HepG2 (cell line): ENCODE measurements around the gene THEM4. TPM values are rescaled to one million over a fixed set of nuclear protein-coding genes. Genes with fewer than 3 reads are reported as not detected.

Experiments used
- ATAC-seq: fragments of 200-7000 bp; cut with Tn5 transposase; 3 replicates; pipeline ENCODE4 v1.9.1; 2020; ENCODE audit warnings: mild to moderate bottlenecking, moderate library complexity
- BruUV-seq: library from RNA; stranded (reverse); fragments of 400-500 nt; replicated peaks from 2 replicates; lab custom pipeline; 2021; lab: Mats Ljungman, UMichigan
- CTCF ChIA-PET: fragments of 300-600 bp; formaldehyde crosslinking; extraction: SDS; loops from one replicate; lab custom pipeline; 2021; ENCODE audit warnings: low total read pairs, inconsistent platforms, low intra/inter-chr PET ratio; lab: Yijun Ruan, JAX
- POLR2A ChIA-PET: fragments of 350-600 bp; sonication (Branson Sonifier 250); formaldehyde crosslinking; loops from one replicate; lab custom pipeline; 2020; ENCODE audit warnings: antibody characterized with exemption, inconsistent platforms; lab: Yijun Ruan, JAX
- DNase-seq: peaks from one replicate; pipeline ENCODE4 v3.0.0-alpha.2; 2015; ENCODE audit warnings: low spot score
- FAIRE-seq: peaks from 3 replicates; lab custom pipeline; 2011; peaks lifted over from hg19 to GRCh38; lab: Jason Lieb, UNC
- H2AFZ ChIP-seq: one replicate; pipeline ENCODE4 v1.6.1; 2011; ENCODE audit warnings: low read length, inconsistent platforms
- H3K27ac ChIP-seq: fragments of 300-600 bp; 3 replicates; pipeline ENCODE4 v1.8.0; 2011; ENCODE audit warnings: mixed run types, mild to moderate bottlenecking, mixed read lengths, low read length, inconsistent platforms; ENCODE audit not compliant: insufficient read depth; ENCODE audit errors: extremely low read length
- H3K27me3 ChIP-seq, 2 experiments: fragments of 200-600 bp in 1 of 2; 2 replicates in 1 of 2; 3 replicates in 1 of 2; pipeline versions ENCODE4 v1.6.0 to v1.8.0; 2011; ENCODE audit warnings: low read length in 2 of 2, mild to moderate bottlenecking in 2 of 2, moderate library complexity in 2 of 2, inconsistent platforms in 1 of 2; ENCODE audit not compliant: insufficient read depth in 2 of 2, control insufficient read depth in 1 of 2
- H3K36me3 ChIP-seq, 2 experiments: fragments of 200-600 bp in 1 of 2; replicated peaks in 1 of 2; 2 replicates in 1 of 2; 3 replicates in 1 of 2; pipeline versions ENCODE4 v1.5.1 to v1.8.0; 2011; ENCODE audit warnings: low read length in 2 of 2, inconsistent platforms in 1 of 2; ENCODE audit not compliant: insufficient read depth in 2 of 2, control insufficient read depth in 1 of 2
- H3K4me1 ChIP-seq: 2 replicates; pipeline ENCODE4 v1.5.1; 2012; ENCODE audit warnings: low read length, inconsistent platforms; ENCODE audit not compliant: insufficient read depth
- H3K4me2 ChIP-seq: 2 replicates; pipeline ENCODE4 v1.6.0; 2011; ENCODE audit warnings: low read depth, low read length, inconsistent platforms
- H3K4me3 ChIP-seq, 3 experiments: fragments of 200-600 bp in 1 of 3; sonication (generic), shearing (Covaris generic) in 1 of 3; replicated peaks in 1 of 3; 2 replicates each; pipeline ENCODE4 v1.5.1; 2011 to 2016; ENCODE audit warnings: low read length in 3 of 3, inconsistent platforms in 2 of 3, low read depth in 2 of 3, mild to moderate bottlenecking in 2 of 3, control low read depth in 1 of 3, mixed read lengths in 1 of 3; ENCODE audit not compliant: insufficient read depth in 1 of 3
- H3K79me2 ChIP-seq: one replicate; pipeline ENCODE4 v1.6.1; 2011; ENCODE audit warnings: low read length, inconsistent platforms; ENCODE audit not compliant: insufficient read depth
- H3K9ac ChIP-seq: 2 replicates; pipeline ENCODE4 v1.6.0; 2011; ENCODE audit warnings: mild to moderate bottlenecking, low read depth, low read length, inconsistent platforms; ENCODE audit not compliant: insufficient read depth
- H3K9me3 ChIP-seq: 2 replicates; pipeline ENCODE4 v1.5.1; 2012; ENCODE audit warnings: mild to moderate bottlenecking, low read length
- H4K20me1 ChIP-seq: 2 replicates; pipeline ENCODE4 v1.6.0; 2011; ENCODE audit warnings: inconsistent platforms, mild to moderate bottlenecking, low read length, moderate library complexity; ENCODE audit not compliant: insufficient read depth
- EED ChIP-seq: sonication (generic); formaldehyde crosslinking; IDR thresholded peaks from 2 replicates; pipeline ENCODE4 v1.5.0; 2020; ENCODE audit warnings: mild to moderate bottlenecking, missing genetic modification reagents
- MYNN ChIP-seq: sonication (generic); formaldehyde crosslinking; IDR thresholded peaks from 2 replicates; pipeline ENCODE4 v1.4.0; 2020; ENCODE audit warnings: mild to moderate bottlenecking, low read depth, missing genetic modification reagents
- NBN ChIP-seq: fragments of 450-650 bp; conservative IDR thresholded peaks from 2 replicates; pipeline ENCODE4 v1.6.1; 2017
- NONO ChIP-seq, 2 experiments: fragments of 450-650 bp in 1 of 2; sonication (generic) in 1 of 2; formaldehyde crosslinking in 1 of 2; IDR thresholded peaks in 1 of 2; conservative IDR thresholded peaks in 1 of 2; 2 replicates each; pipeline versions ENCODE4 v1.6.1 to v1.8.0; 2017 to 2022; ENCODE audit warnings: mild to moderate bottlenecking in 1 of 2, missing genetic modification reagents in 1 of 2, moderate library complexity in 1 of 2
- PLRG1 ChIP-seq: fragments of 450-650 bp; conservative IDR thresholded peaks from 2 replicates; pipeline ENCODE4 v1.6.1; 2016
- RFXAP ChIP-seq: sonication (generic); formaldehyde crosslinking; IDR thresholded peaks from 2 replicates; pipeline ENCODE4 v1.4.0; 2020; ENCODE audit warnings: missing genetic modification reagents, borderline replicate concordance
- SAP130 ChIP-seq: IDR thresholded peaks from 2 replicates; pipeline ENCODE4 v1.6.1; 2016; ENCODE audit warnings: low read depth
- ZFY ChIP-seq: sonication (generic); formaldehyde crosslinking; IDR thresholded peaks from 2 replicates; pipeline ENCODE4 v1.4.0; 2020; ENCODE audit warnings: missing genetic modification reagents
- ZMYM4 ChIP-seq: sonication (generic); formaldehyde crosslinking; IDR thresholded peaks from 2 replicates; pipeline ENCODE4 v1.8.1; 2023; ENCODE audit warnings: mild to moderate bottlenecking, missing genetic modification reagents
- ZNF446 ChIP-seq: sonication (generic); formaldehyde crosslinking; IDR thresholded peaks from 2 replicates; pipeline ENCODE4 v1.5.0; 2020; ENCODE audit warnings: mild to moderate bottlenecking, missing genetic modification reagents
- ZNF782 ChIP-seq: sonication (generic); formaldehyde crosslinking; IDR thresholded peaks from 2 replicates; pipeline ENCODE4 v1.4.0; 2020; ENCODE audit warnings: missing genetic modification reagents, mild to moderate bottlenecking, borderline replicate concordance
- ZSCAN30 ChIP-seq: sonication (generic); formaldehyde crosslinking; IDR thresholded peaks from 2 replicates; pipeline ENCODE4 v1.5.0; 2020; ENCODE audit warnings: mild to moderate bottlenecking, missing genetic modification reagents
- WGBS: methylation state at CpG from one replicate; pipeline ENCODE4 v1.1.6; 2017; ENCODE audit warnings: low lambda C conversion rate; 5-methylcytosine and 5-hydroxymethylcytosine counted together
- in situ Hi-C: cut with HindIII; loops from 2 replicates; pipeline ENCODE4 v1.10.0; 2017; ENCODE audit warnings: low pct_unique_long_range_greater_than_20kb; ENCODE audit not compliant: extremely low pct_ligation_motif_present
- intact Hi-C: fragments of 100-400 bp; cut with micrococcal nuclease; formaldehyde crosslinking; loops from one replicate; pipeline ENCODE4 v1.10.0; 2022; ENCODE audit not compliant: unreplicated experiment
- polyA plus RNA-seq, 8 experiments: library from polyadenylated mRNA; depleted of rRNA in 3 of 8; stranded (reverse) in 7 of 8; unstranded in 1 of 8; fragments of >200 nt; fragmentation: Illumina TruSeq in 4 of 8; extraction: Trizol in 4 of 8; gene quantifications; 2 replicates each; pipeline versions ENCODE4 v1.2.1 to v1.2.3, GENCODE V29; 2011 to 2016; ENCODE audit warnings: low read depth in 4 of 8, missing spikeins in 1 of 8, mixed read lengths in 1 of 8; ENCODE audit not compliant: insufficient read depth in 1 of 8
- total RNA-seq, 5 experiments: library from RNA; depleted of rRNA; stranded (reverse); fragments of >200 nt; fragmentation: Illumina TruSeq; extraction: Trizol; gene quantifications; 2 replicates each; pipeline ENCODE4 v1.2.3, GENCODE V29; 2016; ENCODE audit warnings: low read depth in 1 of 5
- TF ChIP-seq, protein P1 (sequence below): sonication (generic); formaldehyde crosslinking; IDR thresholded peaks from 2 replicates; pipeline ENCODE4 v1.5.0; 2020; ENCODE audit warnings: missing genetic modification reagents

The THEM4 gene
- total and polyA plus RNA-seq, 2 of the 13 experiments (the other 11 are each of a cell fraction or from before 2014, with no cell fraction given), result 10.9 to 13.9 TPM

DNA sequence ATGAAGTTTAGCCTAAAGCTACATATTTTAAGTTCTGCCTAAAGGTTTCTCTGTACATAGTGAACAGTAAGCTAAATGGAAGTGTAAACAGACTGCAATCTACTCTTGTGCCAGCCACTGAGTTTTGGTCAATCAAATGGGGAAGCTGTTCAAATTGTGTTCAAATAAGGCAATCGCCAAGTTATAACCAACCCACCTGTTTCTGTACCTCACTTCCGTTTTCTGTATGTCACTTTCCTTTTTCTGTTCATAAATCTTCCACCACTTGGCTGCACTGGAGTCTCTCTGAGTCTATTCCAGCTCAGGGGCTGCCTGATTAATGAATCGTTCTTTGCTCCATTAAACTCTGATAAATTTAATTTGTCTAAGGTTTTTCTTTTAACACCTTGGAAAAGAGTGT lies 10.8 kb upstream of the THEM4 start:
- in situ Hi-C loops, result no loop called here
- intact Hi-C loops, result no loop called here
- ChIA-PET CTCF (no interaction called here), POLR2A (no interaction called here)
- Histone ChIP-seq H4K20me1 (no peaks in the 10 kb centered on the region), H3K4me3 (no peak overlapping the region), H2AFZ (no peak overlapping the region), H3K4me1 (peaks cover 14% of the 10 kb centered on the region), H3K79me2 (no peaks in the 10 kb centered on the region), H3K27ac (no peak overlapping the region), H3K36me3 (no peaks in the 10 kb centered on the region), H3K4me2 (no peak overlapping the region), H3K27me3 (no peaks in the 10 kb centered on the region), H3K9ac (no peak overlapping the region), H3K9me3 (no peaks in the 10 kb centered on the region)
- ATAC-seq, result no peak
- TF ChIP-seq RFXAP (CRISPR knock-in tag), result no peak
- TF ChIP-seq ZNF446 (CRISPR knock-in tag), result no peak
- no peak for TF ChIP-seq NONO (IDR thresholded peaks at IDR 0.05)
- TF ChIP-seq NONO (CRISPR knock-in tag; conservative IDR thresholded peaks at IDR 0.05), result no peak
- no peak for TF ChIP-seq PLRG1
- no peak for TF ChIP-seq ZFY (CRISPR knock-in tag)
- no peak for TF ChIP-seq ZNF782
- no peak for TF ChIP-seq ZSCAN30 (CRISPR knock-in tag)
- TF ChIP-seq ZMYM4 (CRISPR knock-in tag), result no peak
- no peak for FAIRE-seq
- WGBS, result 1% methylated on average over 3 of the region's 3 CpGs
- no TSS peak for BruUV-seq
- no peak for DNase-seq

GRCh38 chr1:151918819-151919610 lies 9.7 kb upstream of the THEM4 start:
- Histone ChIP-seq H3K79me2 (no peaks in the 10 kb centered on the region), H3K27me3 (no peaks in the 10 kb centered on the region), H3K4me3 (no peak overlapping the region), H2AFZ (no peak overlapping the region), H3K4me2 (no peak overlapping the region), H3K9me3 (no peaks in the 10 kb centered on the region), H3K27ac (no peak overlapping the region), H3K9ac (no peak overlapping the region), H4K20me1 (no peaks in the 10 kb centered on the region), H3K36me3 (no peaks in the 10 kb centered on the region), H3K4me1 (peaks cover 14% of the 10 kb centered on the region)
- CTCF ChIA-PET, result no interaction called here
- DNase-seq (no peak), ATAC-seq (no peak), FAIRE-seq (no peak)
- POLR2A ChIA-PET, result no interaction called here
- 17% methylated on average over 6 of the region's 6 CpGs for WGBS
- no TSS peak for BruUV-seq
- intact Hi-C loops (no loop called here), in situ Hi-C loops (no loop called here)
- TF ChIP-seq SAP130 (no peak), EED (CRISPR knock-in tag) (no peak), MYNN (CRISPR knock-in tag) (no peak), NBN (no peak)
- TF ChIP-seq, protein P1, sequence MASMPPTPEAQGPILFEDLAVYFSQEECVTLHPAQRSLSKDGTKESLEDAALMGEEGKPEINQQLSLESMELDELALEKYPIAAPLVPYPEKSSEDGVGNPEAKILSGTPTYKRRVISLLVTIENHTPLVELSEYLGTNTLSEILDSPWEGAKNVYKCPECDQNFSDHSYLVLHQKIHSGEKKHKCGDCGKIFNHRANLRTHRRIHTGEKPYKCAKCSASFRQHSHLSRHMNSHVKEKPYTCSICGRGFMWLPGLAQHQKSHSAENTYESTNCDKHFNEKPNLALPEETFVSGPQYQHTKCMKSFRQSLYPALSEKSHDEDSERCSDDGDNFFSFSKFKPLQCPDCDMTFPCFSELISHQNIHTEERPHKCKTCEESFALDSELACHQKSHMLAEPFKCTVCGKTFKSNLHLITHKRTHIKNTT (CRISPR knock-in tag), result no peak
